Measurements from ENCODE around the gene GLMP. TPM values are rescaled to one million over a fixed set of nuclear protein-coding genes. Genes with fewer than 3 reads are reported as not detected.

GLMP gene
- polyA plus RNA-seq, 1 donor from 2014 or later, result 3.3 TPM

- TF ChIP-seq, protein P1, sequence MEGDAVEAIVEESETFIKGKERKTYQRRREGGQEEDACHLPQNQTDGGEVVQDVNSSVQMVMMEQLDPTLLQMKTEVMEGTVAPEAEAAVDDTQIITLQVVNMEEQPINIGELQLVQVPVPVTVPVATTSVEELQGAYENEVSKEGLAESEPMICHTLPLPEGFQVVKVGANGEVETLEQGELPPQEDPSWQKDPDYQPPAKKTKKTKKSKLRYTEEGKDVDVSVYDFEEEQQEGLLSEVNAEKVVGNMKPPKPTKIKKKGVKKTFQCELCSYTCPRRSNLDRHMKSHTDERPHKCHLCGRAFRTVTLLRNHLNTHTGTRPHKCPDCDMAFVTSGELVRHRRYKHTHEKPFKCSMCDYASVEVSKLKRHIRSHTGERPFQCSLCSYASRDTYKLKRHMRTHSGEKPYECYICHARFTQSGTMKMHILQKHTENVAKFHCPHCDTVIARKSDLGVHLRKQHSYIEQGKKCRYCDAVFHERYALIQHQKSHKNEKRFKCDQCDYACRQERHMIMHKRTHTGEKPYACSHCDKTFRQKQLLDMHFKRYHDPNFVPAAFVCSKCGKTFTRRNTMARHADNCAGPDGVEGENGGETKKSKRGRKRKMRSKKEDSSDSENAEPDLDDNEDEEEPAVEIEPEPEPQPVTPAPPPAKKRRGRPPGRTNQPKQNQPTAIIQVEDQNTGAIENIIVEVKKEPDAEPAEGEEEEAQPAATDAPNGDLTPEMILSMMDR (IDR thresholded peaks at IDR 0.05; ENCODE audit: poor library complexity, severe bottlenecking), result no peak
- TF ChIP-seq MXI1 (conservative IDR thresholded peaks at IDR 0.05; ENCODE audit: poor library complexity, severe bottlenecking) (no peak), EP300 (conservative IDR thresholded peaks at IDR 0.05; ENCODE audit: poor library complexity, severe bottlenecking) (no peak), EZH2 (IDR thresholded peaks at IDR 0.05; ENCODE audit: borderline replicate concordance, insufficient read depth, low read length, poor library complexity, severe bottlenecking) (no peak), TAF1 (IDR thresholded peaks at IDR 0.05; ENCODE audit: low read depth) (no peak), REST (IDR thresholded peaks at IDR 0.05; ENCODE audit: borderline replicate concordance) (no peak), RAD21 (conservative IDR thresholded peaks at IDR 0.05) (no peak), POLR2AphosphoS5 (IDR thresholded peaks at IDR 0.05) (no peak), SMC3 (conservative IDR thresholded peaks at IDR 0.05; ENCODE audit: poor library complexity) (no peak)
- no peak overlapping the region for H3K4me3 ChIP-seq (ENCODE audit: low read length)
- H4K20me1 ChIP-seq (ENCODE audit: insufficient read depth), result no peaks in the 10 kb centered on the region
- no peak overlapping the region for H3K27ac ChIP-seq (ENCODE audit: low read length)
- no peak overlapping the region for H2AFZ ChIP-seq (ENCODE audit: low read depth, low read length)
- H3K79me2 ChIP-seq (replicated peaks; ENCODE audit: insufficient read depth, low read length), result no peaks in the 10 kb centered on the region
- H3K9me2 ChIP-seq (ENCODE audit: insufficient read depth, low read length), result no peaks in the 10 kb centered on the region
- no peaks in the 10 kb centered on the region for H3F3A ChIP-seq (ENCODE audit: insufficient read depth, low read length, poor library complexity, severe bottlenecking)
- H3K9ac ChIP-seq (ENCODE audit: low read length), result no peak overlapping the region
- no peaks in the 10 kb centered on the region for H3K9me3 ChIP-seq (ENCODE audit: low read length)
- H3K27me3 ChIP-seq (ENCODE audit: insufficient read depth, low read depth, low read length), result no peaks in the 10 kb centered on the region
- no peak overlapping the region for H3K4me2 ChIP-seq (ENCODE audit: low read length)
- peaks cover 4% of the 10 kb centered on the region for H3K36me3 ChIP-seq (ENCODE audit: insufficient read depth, low read length)
These were observed 27.1 kb downstream of the GLMP start for GRCh38 chr1:156268336-156268735.

GRCh38 chr1:156266051-156266450 lies 29.4 kb downstream of the GLMP start:
- Histone ChIP-seq H2AFZ (ENCODE audit: low read depth, low read length) (no peak overlapping the region), H3K79me2 (replicated peaks; ENCODE audit: insufficient read depth, low read length) (no peaks in the 10 kb centered on the region), H3K9me2 (ENCODE audit: insufficient read depth, low read length) (no peaks in the 10 kb centered on the region), H3K9ac (ENCODE audit: low read length) (no peak overlapping the region), H3K36me3 (ENCODE audit: insufficient read depth, low read length) (peaks cover 4% of the 10 kb centered on the region), H3K27ac (ENCODE audit: low read length) (no peak overlapping the region), H3K4me2 (ENCODE audit: low read length) (no peak overlapping the region), H3F3A (ENCODE audit: insufficient read depth, low read length, poor library complexity, severe bottlenecking) (no peaks in the 10 kb centered on the region), H4K20me1 (ENCODE audit: insufficient read depth) (no peaks in the 10 kb centered on the region), H3K27me3 (ENCODE audit: insufficient read depth, low read depth, low read length) (no peaks in the 10 kb centered on the region), H3K4me3 (ENCODE audit: low read length) (no peak overlapping the region), H3K9me3 (ENCODE audit: low read length) (no peaks in the 10 kb centered on the region)
- TF ChIP-seq TAF1 (IDR thresholded peaks at IDR 0.05; ENCODE audit: low read depth) (no peak), POLR2AphosphoS5 (IDR thresholded peaks at IDR 0.05) (no peak), REST (IDR thresholded peaks at IDR 0.05; ENCODE audit: borderline replicate concordance) (no peak), RAD21 (conservative IDR thresholded peaks at IDR 0.05) (no peak), MXI1 (conservative IDR thresholded peaks at IDR 0.05; ENCODE audit: poor library complexity, severe bottlenecking) (no peak), SMC3 (conservative IDR thresholded peaks at IDR 0.05; ENCODE audit: poor library complexity) (no peak), EZH2 (IDR thresholded peaks at IDR 0.05; ENCODE audit: borderline replicate concordance, insufficient read depth, low read length, poor library complexity, severe bottlenecking) (no peak), EP300 (conservative IDR thresholded peaks at IDR 0.05; ENCODE audit: poor library complexity, severe bottlenecking) (no peak)
- TF ChIP-seq, protein P1 (IDR thresholded peaks at IDR 0.05; ENCODE audit: poor library complexity, severe bottlenecking), result no peak
